Neural progenitor cell (in vitro differentiated cells): Measurements from ENCODE around the gene RRAS2. TPM values are rescaled to one million over a fixed set of nuclear protein-coding genes. Genes with fewer than 3 reads are reported as not detected.
A peak's percentile ranks its signal among the peaks of the same experiment; 100 is the strongest.

Experiments
- DNase-seq: peaks from one replicate; pipeline ENCODE4 v3.0.0-alpha.2; 2016; ENCODE audit warnings: low spot score
- H2AFZ ChIP-seq: fragments of 200-600 bp; sonication (generic); replicated peaks from 2 replicates; pipeline ENCODE4 v1.6.1; 2016; ENCODE audit warnings: antibody characterized with exemption
- H3F3A ChIP-seq: fragments of 200-600 bp; sonication (generic); 2 replicates; pipeline ENCODE4 v1.6.1; 2016; ENCODE audit warnings: antibody characterized with exemption, low read depth
- H3K27ac ChIP-seq: fragments of 200-600 bp; sonication (generic); 2 replicates; pipeline ENCODE4 v1.5.1; 2016; ENCODE audit warnings: mild to moderate bottlenecking
- H3K27me3 ChIP-seq: fragments of 200-600 bp; sonication (generic); 2 replicates; pipeline ENCODE4 v1.6.1; 2016; ENCODE audit warnings: mild to moderate bottlenecking, moderate library complexity
- H3K36me3 ChIP-seq: fragments of 200-600 bp; sonication (generic); 2 replicates; pipeline ENCODE4 v1.5.1; 2016
- H3K4me1 ChIP-seq: fragments of 200-600 bp; sonication (generic); 2 replicates; pipeline ENCODE4 v1.6.1; 2016; ENCODE audit warnings: mixed run types
- H3K4me2 ChIP-seq: fragments of 200-600 bp; sonication (generic); 2 replicates; pipeline ENCODE4 v1.6.1; 2016
- H3K4me3 ChIP-seq: fragments of 200-600 bp; sonication (generic); 2 replicates; pipeline ENCODE4 v1.5.1; 2016
- H3K79me2 ChIP-seq: fragments of 200-600 bp; sonication (generic); 2 replicates; pipeline ENCODE4 v1.6.1; 2016; ENCODE audit warnings: low read depth
- H3K9ac ChIP-seq: fragments of 200-600 bp; sonication (generic); 2 replicates; pipeline ENCODE4 v1.6.1; 2016
- H3K9me3 ChIP-seq: fragments of 200-600 bp; sonication (generic); 2 replicates; pipeline ENCODE4 v1.5.1; 2016; ENCODE audit warnings: low read depth
- H4K20me1 ChIP-seq: fragments of 200-600 bp; sonication (generic); 2 replicates; pipeline ENCODE4 v1.6.1; 2016; ENCODE audit warnings: low read depth
- H3K27ac Mint-ChIP-seq: 3 replicates; pipeline ENCODE4 v1.8.0; 2021; ENCODE audit warnings: mixed read lengths
- H3K27me3 Mint-ChIP-seq: 2 replicates; pipeline ENCODE4 v1.8.0; 2022; ENCODE audit warnings: low read depth, mild to moderate bottlenecking, inconsistent platforms, moderate library complexity, mixed read lengths; ENCODE audit not compliant: insufficient read depth
- H3K36me3 Mint-ChIP-seq: 3 replicates; pipeline ENCODE4 v1.8.0; 2021; ENCODE audit warnings: mixed read lengths
- H3K4me1 Mint-ChIP-seq: 3 replicates; pipeline ENCODE4 v1.8.0; 2021; ENCODE audit warnings: mixed read lengths
- H3K4me3 Mint-ChIP-seq: 3 replicates; pipeline ENCODE4 v1.8.0; 2021; ENCODE audit warnings: mild to moderate bottlenecking, moderate library complexity, mixed read lengths
- H3K9me3 Mint-ChIP-seq: 3 replicates; pipeline ENCODE4 v1.8.0; 2020; ENCODE audit warnings: mixed read lengths
- EZH2 ChIP-seq: fragments of 200-600 bp; sonication (generic); IDR thresholded peaks from 2 replicates; pipeline ENCODE4 v1.6.1; 2017; ENCODE audit warnings: antibody characterized with exemption, mild to moderate bottlenecking, moderate library complexity
- EZH2phosphoT487 ChIP-seq: fragments of 200-600 bp; sonication (generic); IDR thresholded peaks from 2 replicates; pipeline ENCODE4 v1.6.1; 2017; ENCODE audit warnings: antibody characterized with exemption
- total RNA-seq: library from RNA; depleted of rRNA; stranded (reverse); fragments of >200 nt; gene quantifications from 2 replicates; pipeline ENCODE4 v1.2.3, GENCODE V29; 2015; ENCODE audit warnings: low replicate concordance
- TF ChIP-seq, protein P1 (sequence below): fragments of 200-600 bp; sonication (generic); IDR thresholded peaks from 2 replicates; pipeline ENCODE4 v1.5.1; 2017; ENCODE audit warnings: antibody characterized with exemption, mild to moderate bottlenecking

The RRAS2 gene
- total RNA-seq, 1 donor from 2014 or later, result 129 TPM

DNA sequence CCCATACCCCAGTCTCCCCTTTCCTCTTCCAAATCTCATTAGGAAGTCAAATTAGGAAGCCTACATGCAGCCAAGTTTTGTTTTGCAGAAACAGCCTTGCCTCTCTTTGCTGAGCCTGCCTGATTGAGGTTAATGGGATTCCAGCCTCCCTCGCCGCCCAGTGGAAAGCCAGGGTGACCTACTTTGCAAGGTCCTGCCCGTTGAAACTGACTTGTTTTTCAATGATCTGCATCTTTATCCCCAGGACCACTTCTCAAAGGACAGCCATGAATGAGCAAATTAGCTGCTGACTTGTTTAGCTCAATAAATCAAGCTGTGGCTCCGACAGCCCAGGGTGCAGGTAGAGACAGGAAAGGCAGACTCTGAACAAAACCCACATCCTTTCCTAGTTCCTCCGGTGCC lies 110.4 kb downstream of the RRAS2 start:
- H4K20me1 ChIP-seq, result peaks cover 9% of the 10 kb centered on the region
- H3K4me2 ChIP-seq, result peak overlapping the region; percentile 48
- H3K4me1 ChIP-seq, result peaks cover 15% of the 10 kb centered on the region
- Mint-ChIP-seq H3K9me3 (no peaks in the 10 kb centered on the region), H3K27ac (no peak overlapping the region), H3K4me3 (peak overlapping the region; percentile 17), H3K4me1 (peaks cover 22% of the 10 kb centered on the region), H3K36me3 (no peaks in the 10 kb centered on the region), H3K27me3 (peaks cover 11% of the 10 kb centered on the region)
- H3K36me3 ChIP-seq, result no peaks in the 10 kb centered on the region
- no peaks in the 10 kb centered on the region for H3K27me3 ChIP-seq
- TF ChIP-seq EZH2 (no peak), EZH2phosphoT487 (no peak)
- TF ChIP-seq, protein P1, sequence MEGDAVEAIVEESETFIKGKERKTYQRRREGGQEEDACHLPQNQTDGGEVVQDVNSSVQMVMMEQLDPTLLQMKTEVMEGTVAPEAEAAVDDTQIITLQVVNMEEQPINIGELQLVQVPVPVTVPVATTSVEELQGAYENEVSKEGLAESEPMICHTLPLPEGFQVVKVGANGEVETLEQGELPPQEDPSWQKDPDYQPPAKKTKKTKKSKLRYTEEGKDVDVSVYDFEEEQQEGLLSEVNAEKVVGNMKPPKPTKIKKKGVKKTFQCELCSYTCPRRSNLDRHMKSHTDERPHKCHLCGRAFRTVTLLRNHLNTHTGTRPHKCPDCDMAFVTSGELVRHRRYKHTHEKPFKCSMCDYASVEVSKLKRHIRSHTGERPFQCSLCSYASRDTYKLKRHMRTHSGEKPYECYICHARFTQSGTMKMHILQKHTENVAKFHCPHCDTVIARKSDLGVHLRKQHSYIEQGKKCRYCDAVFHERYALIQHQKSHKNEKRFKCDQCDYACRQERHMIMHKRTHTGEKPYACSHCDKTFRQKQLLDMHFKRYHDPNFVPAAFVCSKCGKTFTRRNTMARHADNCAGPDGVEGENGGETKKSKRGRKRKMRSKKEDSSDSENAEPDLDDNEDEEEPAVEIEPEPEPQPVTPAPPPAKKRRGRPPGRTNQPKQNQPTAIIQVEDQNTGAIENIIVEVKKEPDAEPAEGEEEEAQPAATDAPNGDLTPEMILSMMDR, result peak; percentile 43
- H2AFZ ChIP-seq, result no peak overlapping the region
- H3K27ac ChIP-seq, result no peak overlapping the region
- H3K79me2 ChIP-seq, result no peaks in the 10 kb centered on the region
- H3K9me3 ChIP-seq, result no peaks in the 10 kb centered on the region
- peak; percentile 82 for DNase-seq
- peaks cover 21% of the 10 kb centered on the region for H3F3A ChIP-seq
- H3K4me3 ChIP-seq, result no peak overlapping the region
- no peak overlapping the region for H3K9ac ChIP-seq

DNA sequence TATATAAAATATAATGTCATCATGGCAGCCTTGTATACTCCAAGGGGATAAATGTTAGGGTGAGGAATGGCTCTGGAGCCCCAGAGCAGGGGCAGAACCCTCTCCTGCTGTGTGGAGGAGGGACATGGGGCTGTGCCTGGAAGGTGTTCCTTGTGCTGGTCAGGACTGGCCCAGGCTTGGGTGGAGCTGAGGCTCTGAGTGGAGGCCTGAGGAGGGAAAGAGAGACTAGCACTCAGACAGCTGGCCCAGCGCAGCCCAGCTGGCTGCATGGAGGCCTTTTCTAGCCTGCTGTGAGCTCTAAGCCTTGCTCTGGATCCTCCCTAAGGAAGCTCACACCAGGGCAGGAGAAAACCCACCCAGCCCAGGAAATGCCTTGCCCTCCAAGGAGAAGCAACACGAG lies 113.5 kb downstream of the RRAS2 start:
- H3K27me3 ChIP-seq, result no peaks in the 10 kb centered on the region
- H2AFZ ChIP-seq, result no peak overlapping the region
- Mint-ChIP-seq H3K4me3 (no peak overlapping the region), H3K9me3 (no peaks in the 10 kb centered on the region), H3K27ac (no peak overlapping the region), H3K27me3 (peaks cover 14% of the 10 kb centered on the region), H3K36me3 (no peaks in the 10 kb centered on the region), H3K4me1 (peaks cover 22% of the 10 kb centered on the region)
- H3K4me2 ChIP-seq, result no peak overlapping the region
- no peak overlapping the region for H3K9ac ChIP-seq
- no peak for DNase-seq
- no peak overlapping the region for H3K27ac ChIP-seq
- peaks cover 15% of the 10 kb centered on the region for H3K4me1 ChIP-seq
- TF ChIP-seq EZH2phosphoT487 (no peak), EZH2 (no peak)
- TF ChIP-seq, protein P1, result no peak
- peaks cover 21% of the 10 kb centered on the region for H3F3A ChIP-seq
- H4K20me1 ChIP-seq, result peaks cover 9% of the 10 kb centered on the region
- H3K4me3 ChIP-seq, result no peak overlapping the region
- H3K79me2 ChIP-seq, result no peaks in the 10 kb centered on the region
- no peaks in the 10 kb centered on the region for H3K9me3 ChIP-seq
- H3K36me3 ChIP-seq, result no peaks in the 10 kb centered on the region

DNA sequence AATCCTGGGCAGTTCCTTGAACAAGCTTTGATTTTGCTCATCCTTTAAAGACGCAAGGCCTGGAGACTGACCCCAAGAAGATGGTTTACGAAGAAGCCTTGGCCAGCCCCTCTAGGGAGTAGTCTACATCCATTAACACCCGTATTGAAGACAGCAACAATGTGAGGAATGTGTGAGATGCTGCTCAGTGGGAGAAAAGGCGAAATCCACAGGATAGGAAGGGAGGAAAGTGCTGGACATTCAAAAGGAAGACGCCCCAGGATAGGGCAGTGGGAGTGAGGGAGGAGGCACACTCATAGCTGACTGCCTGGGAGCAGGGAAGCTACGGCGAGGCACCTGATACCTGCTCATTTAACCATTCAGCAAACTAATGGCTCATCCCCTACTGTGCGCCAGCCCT lies 114.1 kb downstream of the RRAS2 start:
- Histone ChIP-seq H3F3A (peaks cover 21% of the 10 kb centered on the region), H3K27me3 (no peaks in the 10 kb centered on the region), H3K4me2 (no peak overlapping the region), H3K9me3 (no peaks in the 10 kb centered on the region), H3K4me3 (no peak overlapping the region), H2AFZ (no peak overlapping the region), H3K9ac (no peak overlapping the region), H3K79me2 (no peaks in the 10 kb centered on the region), H3K27ac (no peak overlapping the region), H3K36me3 (no peaks in the 10 kb centered on the region), H3K4me1 (peaks cover 15% of the 10 kb centered on the region), H4K20me1 (peaks cover 9% of the 10 kb centered on the region)
- Mint-ChIP-seq H3K9me3 (no peaks in the 10 kb centered on the region), H3K4me3 (no peak overlapping the region), H3K27me3 (peaks cover 14% of the 10 kb centered on the region), H3K36me3 (no peaks in the 10 kb centered on the region), H3K27ac (no peak overlapping the region), H3K4me1 (peaks cover 22% of the 10 kb centered on the region)
- DNase-seq, result no peak
- TF ChIP-seq EZH2phosphoT487 (no peak), EZH2 (no peak)
- TF ChIP-seq, protein P1, result no peak
